ENCODE measurements around the gene B4GALNT4. TPM values are rescaled to one million over a fixed set of nuclear protein-coding genes. Genes with fewer than 3 reads are reported as not detected.
"Not testable (repeated sequence)": the region's sequence is repeated elsewhere in the genome, so short reads cannot be mapped to it uniquely, and the experiment has no call there.

Gene B4GALNT4
- polyA plus RNA-seq, 1 donor: 11.4 TPM

GRCh38 chr11:376531-377173 is 7.4 kb downstream of the B4GALNT4 start:
- no peak for DNase-seq (ENCODE audit: low read depth)

GRCh38 chr11:377174-377865 is 8.0 kb downstream of the B4GALNT4 start:
- DNase-seq (ENCODE audit: low read depth): no peak

- DNase-seq (ENCODE audit: low read depth): no peak
Measured at GRCh38 chr11:377883-378500, 8.7 kb downstream of the B4GALNT4 start.

- DNase-seq (ENCODE audit: low read depth): no peak
Measured at GRCh38 chr11:379205-380094, 10.2 kb downstream of the B4GALNT4 start.

- no peak for DNase-seq (ENCODE audit: low read depth)
Measured at GRCh38 chr11:380095-380480, 10.8 kb downstream of the B4GALNT4 start.

- no peak for DNase-seq (ENCODE audit: low read depth)
Measured at GRCh38 chr11:380491-380890, 11.2 kb downstream of the B4GALNT4 start.

GRCh38 chr11:380996-381395 is 11.7 kb downstream of the B4GALNT4 start:
- no peak for DNase-seq (ENCODE audit: low read depth)

GRCh38 chr11:381501-382072 is 12.3 kb downstream of the B4GALNT4 start:
- DNase-seq (ENCODE audit: low read depth): no peak

- DNase-seq (ENCODE audit: low read depth): no peak
Measured at GRCh38 chr11:382081-382629, 12.9 kb downstream of the B4GALNT4 start.

GRCh38 chr11:383431-383830 is 14.1 kb downstream of the B4GALNT4 start:
- DNase-seq (ENCODE audit: low read depth): no peak

- DNase-seq (ENCODE audit: low read depth): no peak
Measured at GRCh38 chr11:384511-384910, 15.2 kb downstream of the B4GALNT4 start.

- no peak for DNase-seq (ENCODE audit: low read depth)
Measured at GRCh38 chr11:385594-386351, 16.5 kb downstream of the B4GALNT4 start.

- no peak for DNase-seq (ENCODE audit: low read depth)
Measured at GRCh38 chr11:386483-386882, 17.2 kb downstream of the B4GALNT4 start.

GRCh38 chr11:387193-387793 is 18.0 kb downstream of the B4GALNT4 start:
- no peak for DNase-seq (ENCODE audit: low read depth)

GRCh38 chr11:389369-389768 is 20.1 kb downstream of the B4GALNT4 start:
- not testable (repeated sequence) for DNase-seq (ENCODE audit: low read depth)

- DNase-seq (ENCODE audit: low read depth): no peak
Measured at GRCh38 chr11:390175-390574, 20.9 kb downstream of the B4GALNT4 start.

GRCh38 chr11:391117-392017 is 22.1 kb downstream of the B4GALNT4 start:
- DNase-seq (ENCODE audit: low read depth): no peak

GRCh38 chr11:392102-392777 is 22.9 kb downstream of the B4GALNT4 start:
- no peak for DNase-seq (ENCODE audit: low read depth)

Measured in forelimb muscle (tissue), 1 donor.